IPS-18c (cell line): ENCODE results near the gene RFX4.
"Not testable (repeated sequence)": the region's sequence is repeated elsewhere in the genome, so short reads cannot be mapped to it uniquely, and the experiment has no call there.

Source experiments
- H3K4me3 ChIP-seq: 2 replicates; pipeline ENCODE4 v1.7.0; 2013; ENCODE audit warnings: low read depth, mild to moderate bottlenecking, low read length, moderate library complexity; ENCODE audit not compliant: insufficient read depth
- H3K9me3 ChIP-seq: one replicate; pipeline ENCODE4 v1.6.1; 2013; ENCODE audit warnings: mild to moderate bottlenecking, low read length, moderate library complexity; ENCODE audit not compliant: control insufficient read depth, insufficient read depth

The RFX4 gene

GRCh38 chr12:106671840-106672239 is 89.0 kb downstream of the RFX4 start:
- H3K9me3 ChIP-seq: no peaks in the 10 kb centered on the region
- no peak overlapping the region for H3K4me3 ChIP-seq

GRCh38 chr12:106672314-106673025 is 89.7 kb downstream of the RFX4 start:
- H3K9me3 ChIP-seq: no peaks in the 10 kb centered on the region
- H3K4me3 ChIP-seq: no peak overlapping the region

- no peak overlapping the region for H3K4me3 ChIP-seq
- no peaks in the 10 kb centered on the region for H3K9me3 ChIP-seq
These were observed 90.3 kb downstream of the RFX4 start for GRCh38 chr12:106673141-106673540.

DNA sequence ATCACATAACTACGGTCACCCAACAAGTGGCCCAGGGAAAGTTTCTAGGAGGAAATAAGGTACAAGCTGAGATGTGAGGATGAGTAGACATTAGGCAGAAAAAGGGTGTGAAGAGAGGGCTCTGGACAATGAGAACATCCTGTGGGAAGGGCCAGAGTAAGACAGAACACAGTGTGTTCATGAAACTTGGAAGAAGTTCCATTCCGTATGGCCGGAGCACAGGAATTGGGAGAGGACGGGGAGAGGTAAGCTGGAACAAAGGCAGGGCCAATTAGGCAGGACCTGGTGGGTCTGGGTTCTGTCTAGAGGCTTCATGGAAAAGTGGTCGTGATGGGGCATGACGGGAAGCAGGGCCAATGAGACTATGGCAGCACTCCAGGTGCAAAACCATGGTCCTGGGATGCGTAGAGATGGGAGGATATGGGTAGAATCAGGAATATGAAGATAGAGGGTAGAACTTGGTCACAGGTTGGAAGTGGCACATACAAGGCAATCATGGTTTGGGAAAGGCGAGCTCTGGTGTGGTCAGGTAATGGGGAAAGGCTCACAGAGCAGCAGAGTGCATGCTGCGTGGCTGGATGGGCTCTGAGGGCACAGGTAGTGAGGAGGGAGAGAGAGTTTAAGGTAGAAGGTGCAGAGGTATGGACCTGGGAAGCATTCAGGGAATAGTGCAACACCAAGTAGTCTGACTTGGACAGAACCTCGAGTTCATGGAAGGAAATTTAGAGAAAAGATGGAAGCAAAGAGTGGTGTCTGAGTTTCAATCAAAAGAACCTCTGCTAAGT is 93.0 kb downstream of the RFX4 start:
- no peaks in the 10 kb centered on the region for H3K9me3 ChIP-seq
- H3K4me3 ChIP-seq: no peak overlapping the region

- H3K9me3 ChIP-seq: no peaks in the 10 kb centered on the region
- H3K4me3 ChIP-seq: no peak overlapping the region
These were observed 96.8 kb downstream of the RFX4 start for GRCh38 chr12:106679574-106679973.

GRCh38 chr12:106680280-106680679 is 97.5 kb downstream of the RFX4 start:
- H3K4me3 ChIP-seq: no peak overlapping the region
- H3K9me3 ChIP-seq: no peaks in the 10 kb centered on the region

GRCh38 chr12:106681210-106681609 is 98.4 kb downstream of the RFX4 start:
- no peaks in the 10 kb centered on the region for H3K9me3 ChIP-seq
- no peak overlapping the region for H3K4me3 ChIP-seq

DNA sequence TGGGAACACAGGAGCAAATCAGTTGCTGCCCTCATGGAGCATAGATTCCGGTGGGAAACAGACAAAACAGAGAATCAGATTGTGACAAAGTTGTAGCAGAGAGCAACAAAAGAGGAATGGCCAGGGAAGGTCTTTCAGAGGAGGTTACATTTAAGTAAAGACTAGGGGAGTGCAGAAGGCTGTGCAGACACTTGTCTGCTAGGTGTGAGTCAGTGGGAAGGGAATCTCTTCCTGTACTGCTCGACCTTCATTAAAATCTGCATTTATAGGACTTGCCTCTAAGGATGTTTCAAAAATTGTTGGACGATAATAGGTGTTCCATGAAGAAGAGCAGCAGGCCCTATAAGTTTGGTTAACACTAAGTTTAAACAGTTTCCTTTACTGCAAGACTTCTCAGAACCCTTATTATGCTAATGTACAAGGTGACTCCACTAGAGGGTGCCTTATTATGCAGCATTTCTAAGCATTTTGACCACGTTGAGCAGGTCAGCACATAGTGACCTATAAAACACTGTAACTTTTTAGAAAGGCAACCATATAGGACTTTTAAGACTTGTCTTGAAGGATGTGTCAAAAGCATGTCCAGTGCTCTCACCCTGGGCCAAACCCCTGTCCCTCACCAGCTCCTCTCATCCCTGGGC is 99.9 kb downstream of the RFX4 start:
- H3K4me3 ChIP-seq: no peak overlapping the region
- H3K9me3 ChIP-seq: no peaks in the 10 kb centered on the region

- H3K9me3 ChIP-seq: no peaks in the 10 kb centered on the region
- H3K4me3 ChIP-seq: no peak overlapping the region
These were observed 101.7 kb downstream of the RFX4 start for GRCh38 chr12:106684497-106684896.

DNA sequence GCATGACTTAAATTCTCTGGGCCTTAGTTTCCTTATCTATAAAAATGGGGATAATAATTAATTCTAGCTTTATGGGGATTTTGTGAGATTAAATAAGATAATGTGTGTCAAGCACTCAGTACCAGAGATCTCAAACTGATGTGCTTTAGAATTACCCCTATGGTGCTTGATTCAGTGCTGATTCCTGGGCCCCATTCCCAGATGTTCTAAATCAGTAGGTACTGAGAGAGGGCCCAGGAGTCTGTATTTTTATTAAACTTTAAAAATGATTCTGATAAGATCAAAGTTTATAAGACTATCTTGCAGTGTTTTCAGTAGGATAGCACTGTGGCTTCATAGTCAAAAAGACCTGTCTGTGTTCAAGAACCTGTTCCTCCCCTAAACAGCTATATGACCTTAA is 102.6 kb downstream of the RFX4 start:
- Histone ChIP-seq H3K9me3 (no peaks in the 10 kb centered on the region), H3K4me3 (no peak overlapping the region)

DNA sequence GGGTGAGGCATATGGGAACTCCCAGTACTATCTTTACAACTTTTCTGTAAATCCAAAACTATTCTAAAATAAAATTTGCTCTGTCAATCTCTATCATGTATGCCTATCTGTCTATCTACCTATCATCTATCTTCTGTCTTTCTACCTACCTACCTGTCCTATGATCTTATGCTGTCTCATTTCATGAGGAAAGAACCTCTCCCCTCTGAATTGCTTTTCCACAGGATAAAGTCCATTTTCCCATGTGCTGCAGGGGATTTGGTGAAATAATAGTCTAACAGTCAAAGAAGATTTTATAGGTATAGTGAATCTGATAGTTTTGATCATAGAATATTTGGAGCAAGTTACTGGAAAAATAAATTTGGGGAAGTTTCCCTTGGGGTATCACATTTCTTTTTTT is 104.9 kb downstream of the RFX4 start:
- Histone ChIP-seq H3K9me3 (no peaks in the 10 kb centered on the region), H3K4me3 (no peak overlapping the region)

- Histone ChIP-seq H3K4me3 (no peak overlapping the region), H3K9me3 (peaks cover 2% of the 10 kb centered on the region)
These were observed 107.9 kb downstream of the RFX4 start for GRCh38 chr12:106690569-106691305.

- not testable (repeated sequence) for H3K9me3 ChIP-seq, H3K4me3 ChIP-seq
These were observed 109.2 kb downstream of the RFX4 start for GRCh38 chr12:106692033-106692432.

GRCh38 chr12:106692896-106693820 is 110.4 kb downstream of the RFX4 start:
- H3K4me3 ChIP-seq: no peak overlapping the region
- peaks cover 2% of the 10 kb centered on the region for H3K9me3 ChIP-seq

- H3K4me3 ChIP-seq: no peak overlapping the region
- H3K9me3 ChIP-seq: peaks cover 2% of the 10 kb centered on the region
These were observed 113.3 kb downstream of the RFX4 start for GRCh38 chr12:106696071-106696470.

DNA sequence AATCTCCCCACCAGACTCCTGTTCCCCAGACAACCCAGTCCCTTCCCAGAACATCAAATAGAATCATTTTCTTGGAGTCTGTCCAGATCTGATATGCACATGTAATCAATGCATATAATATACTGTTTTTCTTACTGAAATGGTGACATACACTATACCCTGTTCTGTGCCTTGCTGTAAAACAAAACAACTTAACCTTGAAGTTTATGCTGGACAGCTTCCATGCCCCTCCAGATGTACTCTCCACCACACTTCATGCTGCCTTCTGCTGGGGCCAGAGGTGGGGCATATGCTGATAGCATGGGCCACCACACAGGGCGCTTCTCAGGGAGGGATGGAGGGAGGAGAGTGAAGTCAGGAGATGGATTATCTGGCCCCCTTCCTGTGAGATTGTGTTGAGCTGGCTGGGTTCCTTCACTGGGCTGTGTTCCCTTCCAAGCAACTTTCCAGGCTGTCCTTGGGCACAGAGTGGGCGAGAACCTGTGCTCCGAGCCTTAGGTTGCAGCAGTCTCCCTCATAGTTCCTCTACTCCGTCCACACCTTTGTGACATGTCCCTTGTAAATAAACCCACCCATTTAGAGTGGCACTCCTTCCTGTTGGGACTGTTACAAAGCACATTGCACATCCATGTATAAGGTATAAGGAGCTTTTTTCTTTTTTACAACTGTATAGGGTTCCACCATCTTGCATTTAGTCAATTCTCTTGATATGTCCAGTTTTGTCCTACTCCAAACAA is 114.0 kb downstream of the RFX4 start:
- Histone ChIP-seq H3K9me3 (peaks cover 2% of the 10 kb centered on the region), H3K4me3 (no peak overlapping the region)
